DMS153 treated with DMSO at 0.1 percent for 48 hours (cell line): ENCODE results near the gene KCNMB2.
"Not testable (repeated sequence)": the region's sequence is repeated elsewhere in the genome, so short reads cannot be mapped to it uniquely, and the experiment has no call there.

Source experiments
- DNase-seq: peaks from one replicate; lab custom pipeline; 2025; ENCODE audit not compliant: unreplicated experiment; lab: John Stamatoyannopoulos, UW

Gene KCNMB2

DNA sequence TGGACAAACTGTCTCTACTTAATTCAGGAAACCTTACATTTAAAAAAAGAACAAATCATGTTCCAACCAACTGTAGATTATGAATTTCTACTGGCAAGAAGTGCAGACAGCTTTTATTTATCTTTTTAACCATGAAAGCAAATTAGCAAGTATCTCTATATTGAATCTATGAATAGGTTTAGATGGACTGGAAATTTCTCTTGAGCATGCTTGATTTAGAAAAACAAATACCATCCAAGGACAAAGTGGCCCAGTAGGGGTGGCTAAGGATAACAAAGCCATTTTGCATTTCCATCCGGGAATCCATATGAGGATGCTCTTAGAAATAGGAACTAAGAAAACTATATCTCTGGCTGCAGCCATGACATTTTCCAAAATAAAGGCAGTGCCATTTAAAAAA is 150.6 kb downstream of the KCNMB2 start:
- no peak for DNase-seq

DNA sequence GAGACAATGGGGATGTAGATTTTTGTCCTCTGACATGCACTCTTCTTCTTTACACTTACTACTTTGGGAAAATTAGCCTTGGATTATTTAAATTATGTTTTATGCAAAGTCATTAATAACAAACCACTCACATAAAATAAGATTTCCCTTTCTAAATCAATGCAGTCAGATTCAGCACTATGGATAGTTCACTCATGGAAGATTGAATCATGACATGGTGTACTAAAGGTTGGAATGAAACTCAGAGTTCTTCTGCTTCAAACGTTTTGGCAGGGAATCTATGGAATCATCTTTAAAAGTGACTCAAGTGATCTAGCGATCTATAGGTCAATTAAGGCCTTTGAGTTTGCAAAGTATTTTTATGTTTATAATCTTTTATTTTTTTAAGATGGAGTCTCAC is 154.3 kb downstream of the KCNMB2 start:
- DNase-seq = no peak

DNA sequence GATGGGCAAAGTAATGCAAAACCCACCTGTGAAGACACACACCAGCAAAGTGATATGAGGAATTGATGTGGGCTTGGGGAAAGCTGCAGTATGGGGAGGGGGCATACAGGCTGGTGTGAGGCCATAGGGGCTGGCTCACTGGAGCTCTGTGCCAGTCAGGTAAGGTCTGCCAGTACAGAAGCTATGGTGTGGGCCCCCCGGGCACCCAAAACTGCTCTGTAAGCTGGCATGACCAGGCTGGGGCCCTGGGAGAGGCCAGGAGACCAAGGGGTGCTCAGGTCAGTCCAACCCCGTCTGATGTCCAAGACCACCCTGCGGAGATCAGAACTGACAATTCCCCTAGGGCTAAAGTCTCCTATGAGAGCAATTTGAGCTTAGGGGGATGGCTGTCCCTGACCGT is 163.1 kb downstream of the KCNMB2 start:
- no peak for DNase-seq

GRCh38 chr3:178699810-178700209 is 163.6 kb downstream of the KCNMB2 start:
- DNase-seq = no peak

DNA sequence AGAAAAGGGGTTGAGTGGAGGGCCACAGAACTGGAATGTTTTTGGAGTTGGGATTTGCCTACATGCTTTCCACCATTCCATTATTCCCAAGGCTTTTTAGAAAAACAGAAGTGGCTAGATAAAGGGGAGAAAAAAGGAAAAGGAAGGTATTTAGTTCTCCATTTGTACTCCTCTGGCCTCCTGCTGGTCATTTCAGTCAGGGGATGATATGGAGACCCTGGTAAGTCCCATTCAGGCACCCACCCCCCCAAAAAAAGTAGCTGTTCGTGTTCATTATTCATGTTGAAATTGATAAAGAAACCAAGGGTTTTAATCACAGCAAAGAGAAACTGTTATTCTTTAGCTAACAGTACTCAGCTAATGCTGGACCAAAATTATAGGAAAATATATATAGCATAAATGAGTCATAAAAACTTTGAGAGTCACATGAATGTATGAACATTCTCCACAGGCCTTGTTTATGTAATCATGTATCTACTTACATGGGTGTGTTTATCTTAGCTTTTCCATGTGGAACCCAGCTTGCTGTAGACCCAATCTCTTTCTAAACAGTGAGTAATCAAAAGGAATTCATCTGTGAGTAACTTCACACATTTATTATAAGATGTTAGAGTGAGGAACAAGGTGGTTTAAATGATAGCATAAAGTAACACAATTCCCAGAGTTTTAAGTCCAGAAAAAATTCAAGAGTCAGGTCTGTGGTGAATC is 167.2 kb downstream of the KCNMB2 start:
- no peak for DNase-seq

- DNase-seq = peak; percentile 62
These were observed 169.7 kb downstream of the KCNMB2 start for GRCh38 chr3:178705925-178706324.

- DNase-seq = no peak
These were observed 170.2 kb downstream of the KCNMB2 start for GRCh38 chr3:178706411-178706810.

DNA sequence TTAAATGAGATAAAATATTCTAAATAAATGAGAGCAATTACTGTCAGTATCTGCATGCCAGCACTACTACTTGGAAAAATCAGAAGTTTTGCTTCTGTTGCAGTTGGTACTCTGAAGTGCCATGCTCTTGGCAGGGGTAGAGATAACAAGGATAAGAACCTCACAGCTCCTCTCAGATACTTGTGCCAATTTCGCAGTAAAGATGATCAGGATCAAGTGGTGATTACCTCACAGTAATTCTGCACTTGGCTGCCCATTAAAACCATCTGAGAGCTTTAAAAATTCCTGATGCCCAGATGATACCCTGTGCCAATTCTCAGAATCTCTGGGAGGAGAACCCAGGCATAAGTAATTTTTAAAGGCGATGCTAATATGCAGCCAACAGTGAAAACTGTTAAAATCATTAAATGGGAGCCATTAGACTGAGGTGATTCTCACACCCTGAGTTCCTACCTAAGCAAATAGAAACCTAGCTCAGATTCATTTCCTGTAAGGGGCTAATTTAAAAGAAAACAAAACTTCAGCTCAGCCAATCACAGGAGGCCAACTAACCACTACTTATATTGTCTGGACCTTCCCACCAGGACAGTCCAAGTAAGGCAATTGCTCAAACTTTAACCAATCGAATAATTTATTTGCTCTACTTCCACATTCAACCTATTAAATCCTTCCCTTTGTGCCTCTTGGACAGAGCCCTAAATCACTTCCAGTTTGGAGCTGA is 171.2 kb downstream of the KCNMB2 start:
- no peak for DNase-seq

DNA sequence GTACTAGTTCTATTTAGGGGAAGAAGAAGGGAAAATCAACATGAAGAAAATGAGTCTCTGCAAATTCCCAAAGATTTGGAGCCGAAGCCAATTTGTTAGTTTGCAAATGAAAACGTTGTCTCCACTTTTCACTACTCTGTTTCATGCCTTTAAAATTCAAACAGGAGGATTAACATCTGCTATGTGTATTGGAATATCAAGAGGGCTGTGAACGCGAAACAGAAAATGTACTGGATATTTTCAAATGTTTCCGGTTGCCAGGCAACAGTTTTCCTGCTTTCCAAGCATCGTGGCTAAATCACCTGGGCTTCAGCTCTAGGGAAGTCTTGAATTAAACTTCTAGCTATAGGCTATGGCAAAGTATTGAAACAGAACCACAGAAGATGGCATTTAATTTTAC is 172.8 kb downstream of the KCNMB2 start:
- DNase-seq = peak; percentile 44

DNA sequence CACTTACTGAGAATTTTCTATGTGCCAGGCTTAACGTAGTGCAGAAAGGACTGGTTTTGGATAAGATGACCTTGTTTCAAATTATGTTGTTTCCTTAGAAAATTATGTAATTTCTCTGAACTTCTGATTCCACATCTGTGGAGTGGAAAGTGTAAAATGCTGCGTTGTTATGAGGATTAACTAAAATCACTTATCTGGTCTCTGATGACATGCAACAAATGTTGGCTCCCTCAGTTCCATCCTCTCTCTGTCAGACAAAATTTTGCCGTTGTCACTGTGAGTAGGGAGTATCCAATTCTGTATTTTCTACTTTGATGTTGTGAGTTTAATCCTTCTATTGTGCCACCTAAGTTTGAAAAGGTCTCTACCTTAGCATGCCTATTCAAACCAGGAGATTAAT is 175.5 kb downstream of the KCNMB2 start:
- no peak for DNase-seq

GRCh38 chr3:178712247-178712646 is 176.0 kb downstream of the KCNMB2 start:
- DNase-seq = no peak

DNA sequence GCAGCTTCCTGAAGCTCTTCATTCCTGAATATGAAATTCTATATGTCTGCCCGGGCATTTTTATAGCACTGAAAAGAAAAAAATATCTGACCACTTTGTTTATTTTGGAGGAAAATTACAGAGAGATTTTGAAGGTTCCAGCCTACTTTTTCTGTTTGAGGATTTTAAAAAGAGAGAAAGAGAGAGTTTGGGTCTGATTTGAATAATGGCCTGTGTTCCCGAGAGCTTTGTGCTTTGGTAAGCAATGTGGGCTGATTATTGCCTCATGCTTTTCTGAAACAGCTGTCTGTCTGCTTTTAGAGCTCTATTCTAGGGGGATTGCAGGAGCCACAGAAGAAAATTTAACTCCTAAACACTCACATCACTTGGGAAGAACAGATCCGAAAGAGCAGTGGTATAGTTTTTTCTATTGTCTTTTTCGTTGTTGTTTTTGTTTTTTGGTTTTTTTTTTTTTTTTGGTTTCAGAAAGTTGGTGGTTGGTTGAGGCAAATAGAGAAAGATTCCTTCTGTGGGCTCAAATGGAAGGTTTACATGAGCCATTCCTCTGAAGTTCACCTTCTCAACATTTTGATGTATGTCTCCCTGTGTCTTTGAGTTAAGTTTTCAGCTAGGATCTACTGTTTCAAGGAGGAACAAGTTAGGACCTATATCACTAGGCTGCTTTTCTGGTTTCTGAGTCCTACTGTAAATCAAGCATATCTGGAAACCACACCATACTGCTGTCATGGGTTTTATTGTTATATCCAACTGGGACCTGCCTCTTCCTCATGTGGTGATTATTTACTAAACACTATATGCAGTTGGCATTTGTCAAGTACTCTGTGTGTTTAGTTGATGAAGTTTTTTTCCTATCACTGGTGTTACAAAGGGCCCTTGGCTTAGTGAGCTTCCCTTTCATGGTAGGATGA is 178.9 kb downstream of the KCNMB2 start:
- DNase-seq = no peak

- DNase-seq = no peak
These were observed 182.9 kb downstream of the KCNMB2 start for GRCh38 chr3:178718995-178719635.

GRCh38 chr3:178732824-178733223 is 196.6 kb downstream of the KCNMB2 start:
- no peak for DNase-seq

DNA sequence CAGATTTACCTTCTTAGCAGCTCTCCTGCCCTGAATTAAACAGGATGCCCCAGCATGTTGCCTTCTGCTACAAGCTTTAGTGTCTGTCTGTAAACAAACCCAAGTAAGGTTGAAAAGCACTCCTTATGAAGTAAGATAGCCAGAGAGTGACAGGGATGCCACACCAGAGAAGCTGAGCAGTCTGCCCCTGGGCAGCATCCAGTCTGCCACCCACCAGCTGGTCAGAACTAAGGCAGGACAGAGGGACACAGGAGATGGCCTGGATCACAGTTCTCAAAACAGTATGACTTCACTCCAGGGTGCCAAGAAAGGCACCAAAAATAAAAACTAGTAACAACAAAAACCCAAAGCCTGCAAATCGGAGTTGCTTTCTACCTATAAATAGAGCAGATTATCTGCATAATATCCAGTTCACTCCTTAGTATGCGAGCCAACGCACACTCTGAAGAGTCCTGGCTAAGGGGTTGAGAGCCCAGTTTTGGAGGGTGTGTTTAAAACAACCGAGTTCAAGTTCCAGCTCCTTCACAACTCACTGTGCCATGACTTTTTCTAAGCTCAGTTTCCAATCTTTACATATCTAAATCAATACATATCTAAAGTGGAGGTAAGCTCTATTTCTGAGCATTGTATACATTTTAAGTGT is 198.9 kb downstream of the KCNMB2 start:
- DNase-seq = no peak

GRCh38 chr3:178736300-178736699 is 200.1 kb downstream of the KCNMB2 start:
- no peak for DNase-seq

- no peak for DNase-seq
These were observed 203.5 kb downstream of the KCNMB2 start for GRCh38 chr3:178739720-178740119.

DNA sequence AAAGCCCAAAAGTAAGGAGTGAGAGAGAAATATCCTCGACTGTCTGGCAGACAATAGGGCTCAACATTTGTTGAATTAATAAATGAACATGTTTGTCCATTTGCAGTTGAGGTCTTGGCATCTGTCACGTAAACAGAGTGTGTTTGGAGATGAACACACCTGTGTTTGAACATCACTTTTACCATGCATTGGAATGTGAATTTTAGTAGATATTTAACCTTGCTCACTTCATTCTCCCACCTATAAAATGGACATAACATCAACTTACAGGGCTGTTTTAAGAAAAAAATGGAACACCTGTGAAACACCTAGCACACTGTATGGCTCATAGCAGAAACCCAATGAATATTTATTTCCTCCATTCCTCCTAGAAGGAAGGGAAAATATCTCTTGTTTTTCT is 204.8 kb downstream of the KCNMB2 start:
- no peak for DNase-seq

- DNase-seq = no peak
These were observed 207.1 kb downstream of the KCNMB2 start for GRCh38 chr3:178743297-178743696.

DNA sequence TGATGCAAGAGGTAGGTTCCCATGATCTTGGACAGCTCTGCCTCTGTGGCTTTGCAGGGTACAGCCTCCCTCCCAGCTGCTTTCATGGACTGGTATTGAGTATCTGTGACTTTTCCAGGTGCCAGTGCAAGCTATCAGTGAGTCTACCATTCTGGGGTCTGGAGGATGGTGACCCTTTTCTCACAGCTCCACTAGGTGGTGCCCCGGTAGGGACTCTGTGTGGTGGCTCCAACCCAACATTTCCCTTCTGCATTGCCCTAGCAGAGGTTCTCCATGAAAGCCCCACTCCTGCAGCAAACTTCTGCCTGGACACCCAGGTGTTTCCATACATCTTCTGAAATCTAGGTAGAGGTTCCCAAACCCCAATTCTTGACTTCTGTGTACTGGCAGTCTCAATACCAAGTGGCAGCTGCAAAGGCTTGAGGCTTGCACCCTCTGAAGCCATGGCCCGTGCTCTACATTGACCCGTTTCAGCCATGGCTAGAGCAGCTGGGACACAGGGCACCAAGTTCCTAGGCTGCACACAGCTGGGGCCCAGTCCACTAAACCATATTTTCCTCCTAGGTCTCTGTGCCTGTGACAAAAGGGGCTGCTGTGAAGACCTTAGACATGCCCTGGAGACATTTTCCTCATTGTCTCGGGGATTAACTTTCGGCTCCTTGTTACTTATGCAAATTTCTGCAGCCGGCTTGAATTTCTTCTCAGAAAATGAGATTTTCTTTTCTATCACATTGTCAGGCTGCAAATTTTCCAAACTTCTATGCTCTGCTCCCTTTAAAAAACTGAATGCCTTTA is 209.8 kb downstream of the KCNMB2 start:
- DNase-seq = not testable (repeated sequence)
